ENCODE measurements around the gene PNPLA2.

- TF ChIP-seq, protein P1, sequence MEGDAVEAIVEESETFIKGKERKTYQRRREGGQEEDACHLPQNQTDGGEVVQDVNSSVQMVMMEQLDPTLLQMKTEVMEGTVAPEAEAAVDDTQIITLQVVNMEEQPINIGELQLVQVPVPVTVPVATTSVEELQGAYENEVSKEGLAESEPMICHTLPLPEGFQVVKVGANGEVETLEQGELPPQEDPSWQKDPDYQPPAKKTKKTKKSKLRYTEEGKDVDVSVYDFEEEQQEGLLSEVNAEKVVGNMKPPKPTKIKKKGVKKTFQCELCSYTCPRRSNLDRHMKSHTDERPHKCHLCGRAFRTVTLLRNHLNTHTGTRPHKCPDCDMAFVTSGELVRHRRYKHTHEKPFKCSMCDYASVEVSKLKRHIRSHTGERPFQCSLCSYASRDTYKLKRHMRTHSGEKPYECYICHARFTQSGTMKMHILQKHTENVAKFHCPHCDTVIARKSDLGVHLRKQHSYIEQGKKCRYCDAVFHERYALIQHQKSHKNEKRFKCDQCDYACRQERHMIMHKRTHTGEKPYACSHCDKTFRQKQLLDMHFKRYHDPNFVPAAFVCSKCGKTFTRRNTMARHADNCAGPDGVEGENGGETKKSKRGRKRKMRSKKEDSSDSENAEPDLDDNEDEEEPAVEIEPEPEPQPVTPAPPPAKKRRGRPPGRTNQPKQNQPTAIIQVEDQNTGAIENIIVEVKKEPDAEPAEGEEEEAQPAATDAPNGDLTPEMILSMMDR (IDR thresholded peaks at IDR 0.05) = no peak
- TF ChIP-seq EZH2phosphoT487 (IDR thresholded peaks at IDR 0.05) = no peak
- TF ChIP-seq EZH2 (IDR thresholded peaks at IDR 0.05) = no peak
These were observed 47.0 kb upstream of the PNPLA2 start for GRCh38 chr11:771617-772204.
